ENCODE results near the gene EHMT1. TPM values are rescaled to one million over a fixed set of nuclear protein-coding genes. Genes with fewer than 3 reads are reported as not detected.
"Not testable (repeated sequence)": the region's sequence is repeated elsewhere in the genome, so short reads cannot be mapped to it uniquely, and the experiment has no call there.

The EHMT1 gene
- total RNA-seq, 1 donor from 2014 or later = 48.0 TPM

DNA sequence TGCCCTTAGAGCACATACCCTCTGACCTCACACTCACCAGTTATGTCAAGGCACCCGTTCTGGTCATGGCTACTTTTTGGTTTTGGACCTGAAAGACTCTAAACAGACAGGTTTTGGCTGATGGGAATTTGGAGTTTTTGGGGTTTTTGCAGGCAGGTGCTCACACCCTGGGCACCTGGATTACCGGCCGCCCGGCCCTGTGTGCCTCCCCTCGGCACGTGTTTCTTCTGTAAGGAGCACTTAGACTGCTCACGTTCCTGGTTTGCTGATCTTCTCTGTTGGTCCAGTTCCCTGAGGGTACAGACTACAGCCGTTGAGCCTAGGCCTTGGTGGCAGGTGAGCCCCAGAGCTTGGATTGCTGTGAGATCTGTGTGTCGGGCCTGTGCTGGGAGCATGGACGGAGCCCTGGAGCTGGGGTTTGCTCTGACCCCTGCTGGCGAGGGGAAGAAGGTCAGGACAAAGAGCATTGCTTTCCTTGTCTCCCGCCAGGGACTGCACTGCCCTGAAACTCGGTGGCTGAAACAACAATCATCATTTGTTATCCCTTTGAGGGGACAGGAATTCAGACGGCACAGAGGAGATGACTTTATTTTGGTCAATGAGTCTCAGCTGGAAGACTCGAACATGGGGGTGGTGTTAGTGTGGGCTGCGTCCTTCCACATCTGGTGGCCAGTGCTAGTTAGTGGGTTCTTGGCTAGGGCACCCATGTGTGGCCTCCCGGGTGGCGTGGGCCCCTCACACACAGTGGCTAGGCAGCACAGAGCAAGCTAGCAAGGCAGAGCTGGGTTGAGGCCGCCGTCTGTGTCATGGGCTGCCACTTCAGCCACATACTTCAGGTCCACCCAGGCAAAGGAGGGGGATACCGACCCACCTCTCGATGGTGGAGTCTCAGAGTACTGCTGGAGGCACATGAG is 76.4 kb downstream of the EHMT1 start:
- peak; percentile 45 for ATAC-seq

DNA sequence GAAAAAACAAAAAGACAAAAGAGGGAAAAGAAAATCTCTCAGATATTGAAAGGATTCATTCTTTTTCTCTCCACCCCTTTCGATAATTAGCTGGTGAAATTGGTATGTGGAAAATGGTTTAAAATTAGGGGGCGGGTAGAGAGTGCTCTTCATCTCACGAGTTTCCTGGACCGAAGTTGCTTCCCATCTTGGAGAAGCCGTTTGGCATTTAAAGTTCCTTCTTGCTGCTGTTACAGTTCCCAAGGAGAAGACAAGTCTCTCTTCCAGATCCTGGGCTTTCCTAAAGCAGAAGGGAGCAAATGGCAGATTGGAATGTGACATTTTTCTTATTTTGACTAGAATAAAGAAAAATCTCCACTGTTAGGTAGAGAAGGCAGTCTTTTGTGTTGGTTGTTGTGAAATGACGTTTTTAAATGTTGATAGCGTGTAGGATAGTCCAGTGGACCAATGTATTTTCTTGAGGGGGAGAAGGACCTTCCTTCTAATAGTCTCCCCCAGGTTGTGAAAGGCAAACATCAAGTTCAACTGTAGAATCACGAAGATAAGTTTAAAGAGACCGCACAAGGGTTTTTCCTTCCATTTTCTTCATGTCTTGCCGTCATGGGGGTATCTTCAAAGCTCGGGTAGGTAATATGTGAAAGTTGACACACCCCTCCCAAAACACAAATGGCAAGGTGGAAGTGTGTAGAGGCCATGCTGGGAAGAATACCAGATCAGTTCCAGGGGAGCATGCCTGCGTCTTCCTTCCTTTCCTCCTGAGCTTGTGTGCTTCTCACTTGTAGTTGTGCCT is 77.5 kb downstream of the EHMT1 start:
- ATAC-seq = no peak

- no peak for ATAC-seq
Measured at GRCh38 chr9:137697193-137697592, 78.4 kb downstream of the EHMT1 start.

- no peak for ATAC-seq
Measured at GRCh38 chr9:137697832-137698231, 79.0 kb downstream of the EHMT1 start.

DNA sequence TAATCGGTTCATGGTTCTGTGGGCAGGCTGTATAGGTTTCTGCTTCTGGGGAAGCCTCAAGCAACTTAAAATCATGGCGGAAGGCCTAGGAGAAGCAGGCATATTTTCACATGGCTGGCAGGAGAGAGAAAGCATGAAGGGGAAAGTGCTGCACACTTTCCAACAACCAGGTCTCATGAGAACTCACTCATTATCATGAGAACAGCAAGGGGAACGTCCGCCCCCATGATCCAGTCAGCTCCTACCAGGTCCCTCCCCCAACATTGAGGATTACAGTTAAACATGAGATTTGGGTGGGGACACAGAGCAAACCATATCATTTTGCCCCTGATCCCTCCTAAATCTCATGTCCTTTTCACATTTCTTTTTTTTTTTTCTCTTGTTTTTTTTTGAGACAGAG is 82.1 kb downstream of the EHMT1 start:
- ATAC-seq = no peak

GRCh38 chr9:137702615-137703379 is 84.0 kb downstream of the EHMT1 start:
- no peak for ATAC-seq

- no peak for ATAC-seq
Measured at GRCh38 chr9:137703842-137704508, 85.2 kb downstream of the EHMT1 start.

- peak; percentile 35 for ATAC-seq
Measured at GRCh38 chr9:137705443-137705863, 86.6 kb downstream of the EHMT1 start.

DNA sequence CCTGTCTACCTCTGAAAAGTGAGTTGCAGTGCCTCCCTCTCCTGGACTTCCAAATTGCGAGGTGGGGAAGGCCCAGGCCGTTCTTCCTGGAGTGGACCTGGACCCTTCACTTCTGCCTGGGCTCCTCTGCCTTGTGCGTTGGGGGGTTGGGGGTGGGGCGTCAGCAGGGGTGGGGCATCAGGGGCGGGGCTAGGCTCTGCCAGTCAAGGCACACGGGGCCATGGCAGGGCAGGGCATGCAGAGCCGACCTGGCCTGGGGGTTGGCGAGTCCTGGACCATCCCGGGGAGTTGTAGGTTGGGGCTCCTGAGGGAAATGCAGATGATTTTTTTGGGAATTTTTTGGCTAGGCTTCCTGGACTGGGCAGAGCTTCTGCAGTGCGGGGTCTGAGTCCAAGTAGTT is 87.1 kb downstream of the EHMT1 start:
- ATAC-seq = peak; percentile 27

GRCh38 chr9:137707361-137707760 is 88.6 kb downstream of the EHMT1 start:
- ATAC-seq = no peak

- peak; percentile 48 for ATAC-seq
Measured at GRCh38 chr9:137708590-137709284, 89.9 kb downstream of the EHMT1 start.

DNA sequence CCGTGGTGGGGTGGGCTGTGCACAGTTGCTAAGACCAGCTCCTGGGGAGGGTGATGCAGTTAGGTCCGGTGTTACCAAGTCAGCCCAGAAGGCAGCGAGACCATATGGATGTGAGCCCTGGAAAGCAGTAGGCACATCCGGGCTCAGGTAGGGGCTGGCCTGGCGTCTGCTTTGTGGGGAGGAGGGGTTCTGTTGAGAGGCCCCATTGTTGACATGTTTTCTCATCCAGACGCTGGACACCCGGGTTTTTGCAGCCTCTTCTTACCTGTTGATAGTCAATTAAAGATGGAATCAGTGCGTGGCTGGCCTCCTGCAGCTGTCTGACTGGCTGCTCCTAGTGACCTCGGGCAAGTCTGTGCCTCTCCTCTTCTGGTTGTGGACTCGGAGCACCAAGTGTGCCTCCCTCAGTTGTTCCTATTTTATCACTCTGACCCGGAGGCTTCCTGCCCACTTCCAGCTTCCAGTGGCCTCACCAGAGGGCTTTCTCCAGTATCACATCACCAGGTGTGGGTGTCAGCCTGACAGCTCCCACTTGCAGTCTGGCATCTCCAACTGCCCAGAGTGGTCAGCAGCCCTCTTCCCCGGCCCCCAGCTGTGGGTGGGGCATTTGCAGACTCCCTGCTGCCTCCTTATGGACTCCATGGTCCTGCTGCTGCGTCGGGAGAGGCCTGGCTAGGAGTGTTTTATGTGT is 90.8 kb downstream of the EHMT1 start:
- ATAC-seq = no peak

DNA sequence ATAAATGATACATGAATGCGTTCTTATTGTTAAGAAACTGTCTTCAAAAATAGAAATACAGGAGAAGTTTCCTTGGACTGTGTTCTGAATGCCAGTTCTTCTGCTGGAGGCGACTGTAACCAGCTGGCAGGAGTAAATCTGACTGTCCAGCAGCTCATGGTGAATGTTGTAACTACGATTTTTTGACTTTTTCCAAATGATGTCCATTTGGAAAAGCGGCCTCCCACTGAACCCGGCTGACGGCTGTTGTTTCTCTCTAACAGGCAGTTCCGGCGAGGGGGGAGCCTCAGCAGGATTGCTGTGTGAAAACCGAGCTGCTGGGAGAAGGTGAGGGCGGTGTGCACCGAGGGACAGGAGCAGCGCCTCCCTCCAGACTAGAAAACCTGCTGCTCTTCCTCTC is 91.9 kb downstream of the EHMT1 start:
- no peak for ATAC-seq

DNA sequence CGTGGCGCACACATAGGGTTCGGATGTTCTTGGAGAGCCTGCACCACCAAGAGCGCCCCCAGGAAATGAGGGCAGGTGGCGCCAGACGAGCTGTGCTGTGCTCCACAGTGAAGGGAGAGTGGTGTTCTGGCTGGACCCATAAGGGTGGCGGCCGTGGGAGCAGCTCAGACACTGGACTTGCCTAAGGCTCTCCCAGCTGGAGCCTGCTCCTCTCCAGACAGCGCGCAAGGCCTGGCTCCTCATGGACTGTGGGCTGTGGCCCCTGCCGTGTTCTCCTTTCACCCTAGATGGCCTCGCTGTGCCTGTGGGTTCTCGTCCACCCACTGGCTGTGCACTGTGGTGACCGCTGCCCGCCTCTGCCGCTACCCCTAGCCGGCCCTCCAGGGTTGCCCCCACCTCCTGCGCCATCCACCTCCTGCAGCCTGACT is 92.9 kb downstream of the EHMT1 start:
- ATAC-seq = peak; percentile 22

DNA sequence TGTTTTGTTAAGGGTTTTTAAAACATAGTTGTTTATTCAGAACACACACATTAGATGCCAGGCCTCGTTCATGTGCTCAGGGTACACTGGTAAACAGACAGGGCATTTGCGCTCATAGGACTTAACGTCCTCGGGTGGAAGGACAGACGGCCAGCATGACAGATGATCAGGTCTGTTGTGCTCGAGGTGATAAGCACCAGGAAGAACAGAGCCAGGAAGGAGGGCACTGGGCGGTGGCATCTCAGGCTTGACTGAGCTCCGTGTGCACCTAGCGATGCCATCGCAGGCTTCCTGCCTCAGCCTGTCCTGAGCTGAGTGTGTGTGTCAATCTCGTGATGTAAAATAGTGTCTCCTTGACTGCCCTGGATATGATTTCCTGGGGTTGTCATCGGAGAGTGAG is 96.5 kb downstream of the EHMT1 start:
- peak; percentile 87 for ATAC-seq

DNA sequence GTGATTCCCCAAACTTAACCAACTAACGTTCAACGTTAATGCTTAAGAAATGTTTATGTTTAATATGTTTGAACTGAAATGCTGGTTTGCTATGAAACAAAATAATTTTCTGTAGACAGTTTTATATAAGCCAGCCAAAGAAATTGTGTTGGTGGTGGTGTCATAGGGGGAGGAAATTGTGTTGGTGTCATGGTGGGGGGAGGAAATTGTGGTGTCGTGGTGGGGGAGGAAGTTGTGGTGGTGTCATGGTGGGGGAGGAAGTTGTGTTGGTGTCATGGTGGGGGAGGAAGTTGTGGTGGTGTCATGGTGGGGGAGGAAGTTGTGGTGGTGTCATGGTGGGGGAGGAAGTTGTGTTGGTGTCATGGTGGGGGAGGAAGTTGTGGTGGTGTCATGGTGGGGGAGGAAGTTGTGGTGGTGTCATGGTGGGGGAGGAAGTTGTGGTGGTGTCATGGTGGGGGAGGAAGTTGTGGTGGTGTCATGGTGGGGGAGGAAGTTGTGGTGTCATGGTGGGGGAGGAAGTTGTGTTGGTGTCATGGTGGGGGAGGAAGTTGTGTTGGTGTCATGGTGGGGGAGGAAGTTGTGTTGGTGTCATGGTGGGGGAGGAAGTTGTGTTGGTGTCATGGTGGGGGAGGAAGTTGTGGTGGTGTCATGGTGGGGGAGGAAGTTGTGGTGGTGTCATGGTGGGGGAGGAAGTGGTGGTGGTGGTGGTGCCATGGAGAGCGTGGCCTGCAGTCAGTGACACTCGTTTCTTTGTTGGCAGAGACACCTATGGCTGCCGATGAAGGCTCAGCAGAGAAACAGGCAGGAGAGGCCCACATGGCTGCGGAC is 97.3 kb downstream of the EHMT1 start:
- not testable (repeated sequence) for ATAC-seq

GRCh38 chr9:137716694-137717287 is 98.0 kb downstream of the EHMT1 start:
- ATAC-seq = no peak

DNA sequence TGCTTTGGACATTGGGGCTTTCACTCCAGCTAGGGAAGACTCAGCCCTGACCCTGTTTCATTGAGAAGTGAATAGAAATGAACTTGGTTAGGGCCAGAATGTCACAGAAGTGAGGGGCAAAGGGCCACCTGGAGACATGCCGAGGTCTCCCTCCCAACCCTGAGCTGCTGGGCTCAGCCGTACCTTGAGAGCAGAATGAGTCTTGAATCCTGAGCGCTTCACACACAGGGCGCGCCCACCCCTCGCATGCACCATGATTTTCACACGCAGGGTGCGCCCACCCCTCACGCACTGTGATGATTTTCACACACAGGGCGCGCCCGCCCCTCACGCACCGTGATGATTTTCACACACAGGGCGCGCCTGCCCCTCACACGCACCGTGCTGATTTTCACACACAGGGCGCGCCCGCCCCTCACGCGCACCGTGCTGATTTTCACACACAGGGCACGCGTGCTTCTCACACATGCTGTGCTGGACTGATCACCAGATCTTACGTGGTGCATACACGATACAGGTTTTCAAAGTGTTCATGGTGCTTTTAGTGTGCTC is 99.0 kb downstream of the EHMT1 start:
- no peak for ATAC-seq

DNA sequence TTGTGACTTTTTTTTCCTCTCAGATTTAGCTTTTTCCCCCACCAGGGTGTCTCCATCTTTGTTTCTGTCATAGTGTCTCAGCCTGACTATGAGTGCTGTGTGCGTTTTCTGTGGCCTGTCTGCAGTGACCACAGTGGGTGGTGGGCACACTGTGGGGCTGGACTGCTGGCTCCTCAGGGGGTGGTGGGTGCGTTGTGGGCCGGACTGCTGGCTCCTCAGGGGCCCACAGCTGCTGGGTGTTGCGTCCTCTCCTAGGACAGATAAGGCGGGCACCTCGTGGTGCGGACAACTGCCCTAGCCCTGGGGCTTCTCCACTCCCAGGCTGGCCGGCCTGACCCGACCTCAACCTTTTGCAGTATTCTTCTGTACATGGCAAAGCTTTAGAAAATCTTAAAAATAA is 100.4 kb downstream of the EHMT1 start:
- ATAC-seq = no peak

Data from esophagus mucosa (tissue), 1 donor.